Gastroesophageal sphincter (tissue), 3 donors: ENCODE results near the gene PCLAF.

Experiments used
- CTCF ChIP-seq, 4 experiments: fragments of 200-600 bp in 2 of 4; fragments of 450-650 bp in 2 of 4; sonication (generic) in 1 of 4; IDR thresholded peaks; one replicate each; pipeline ENCODE4 v1.5.1; 2017 to 2019; ENCODE audit warnings: antibody characterized with exemption in 4 of 4, mild to moderate bottlenecking in 2 of 4, moderate library complexity in 2 of 4
- POLR2A ChIP-seq, 2 donors: fragments of 450-650 bp; IDR thresholded peaks; one replicate each; pipeline ENCODE4 v1.6.1; 2017; ENCODE audit warnings: antibody characterized with exemption in 2 of 2, mild to moderate bottlenecking in 2 of 2, moderate library complexity in 1 of 2
- POLR2AphosphoS5 ChIP-seq: sonication (generic); formaldehyde crosslinking; IDR thresholded peaks from one replicate; pipeline ENCODE4 v1.6.1; 2017; ENCODE audit warnings: antibody characterized with exemption

- no peak for TF ChIP-seq CTCF (IDR thresholded peaks at IDR 0.05)
- TF ChIP-seq POLR2A (IDR thresholded peaks at IDR 0.05): no peak
- no peak for TF ChIP-seq POLR2AphosphoS5
Observed at GRCh38 chr15:64349375-64349774, 31.9 kb downstream of the PCLAF start.
